Cardiac muscle cell (in vitro differentiated cells and primary cell): ENCODE measurements around the gene ADGB. TPM values are rescaled to one million over a fixed set of nuclear protein-coding genes. Genes with fewer than 3 reads are reported as not detected.
"Not testable (repeated sequence)": the region's sequence is repeated elsewhere in the genome, so short reads cannot be mapped to it uniquely, and the experiment has no call there.

Experiments used
- DNase-seq, 2 donors: peaks; one replicate each; pipeline versions ENCODE4 v3.0.0 to v3.0.0-alpha.2; 2010 to 2017; ENCODE audit warnings: low read depth in 1 of 2, low spot score in 1 of 2
- H3K27ac ChIP-seq: fragments of 200-600 bp; sonication (generic); 2 replicates; pipeline ENCODE4 v1.5.1; 2016
- H3K27me3 ChIP-seq: fragments of 200-600 bp; sonication (generic); 2 replicates; pipeline ENCODE4 v1.6.0; 2016; ENCODE audit warnings: control low read depth
- H3K36me3 ChIP-seq: fragments of 200-600 bp; sonication (generic); 2 replicates; pipeline ENCODE4 v1.5.1; 2016; ENCODE audit warnings: control low read depth
- H3K4me1 ChIP-seq: fragments of 200-600 bp; sonication (generic); 2 replicates; pipeline ENCODE4 v1.8.1; 2017; ENCODE audit warnings: low read depth, mild to moderate bottlenecking, mixed run types
- H3K4me3 ChIP-seq: fragments of 200-600 bp; sonication (generic); 2 replicates; pipeline ENCODE4 v1.5.1; 2016; ENCODE audit warnings: mild to moderate bottlenecking
- H3K9me3 ChIP-seq: fragments of 200-600 bp; sonication (generic); 2 replicates; pipeline ENCODE4 v1.5.1; 2017; ENCODE audit warnings: low read depth, mild to moderate bottlenecking, control low read depth
- polyA plus RNA-seq: library from polyadenylated mRNA; unstranded; fragments of >200 nt; fragmentation: Nextera tagmentation; extraction: Ambion mirVana; gene quantifications from 2 replicates; pipeline ENCODE4 v1.2.1, GENCODE V29; 2016
- total RNA-seq: library from RNA; depleted of rRNA; stranded (reverse); fragments of >200 nt; gene quantifications from 2 replicates; pipeline ENCODE4 v1.2.3, GENCODE V29; 2016
- TF ChIP-seq, protein P1 (sequence below): IDR thresholded peaks from 2 replicates; pipeline ENCODE4 v1.5.1; 2012; ENCODE audit warnings: low read depth, mild to moderate bottlenecking, low read length

The ADGB gene
- total and polyA plus RNA-seq, 2 experiments from 2014 or later = not detected

DNA sequence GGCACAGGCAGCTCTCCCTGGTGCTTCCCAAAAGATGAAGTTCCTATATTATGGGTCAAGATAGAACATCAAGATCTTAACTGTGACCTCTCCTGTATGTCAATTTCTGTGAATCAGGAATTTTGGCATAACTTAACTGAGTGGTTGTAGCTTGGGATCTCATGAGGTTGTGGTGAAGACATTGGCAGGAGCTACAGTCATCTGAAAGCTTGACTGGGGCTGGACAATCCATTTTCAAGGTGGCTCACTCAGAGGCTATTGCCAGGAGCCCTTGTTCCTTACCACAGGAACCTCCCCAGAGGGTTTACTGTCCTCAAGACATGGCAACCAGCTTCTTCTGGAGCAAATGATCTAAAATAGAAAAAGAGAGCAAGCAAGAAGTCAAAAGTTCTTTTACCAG, 252.2 kb downstream of the ADGB start:
- Histone ChIP-seq H3K36me3 (no peaks in the 10 kb centered on the region), H3K4me3 (no peak overlapping the region), H3K27me3 (no peaks in the 10 kb centered on the region), H3K27ac (no peak overlapping the region), H3K4me1 (peaks cover 9% of the 10 kb centered on the region), H3K9me3 (no peaks in the 10 kb centered on the region)
- TF ChIP-seq, protein P1, sequence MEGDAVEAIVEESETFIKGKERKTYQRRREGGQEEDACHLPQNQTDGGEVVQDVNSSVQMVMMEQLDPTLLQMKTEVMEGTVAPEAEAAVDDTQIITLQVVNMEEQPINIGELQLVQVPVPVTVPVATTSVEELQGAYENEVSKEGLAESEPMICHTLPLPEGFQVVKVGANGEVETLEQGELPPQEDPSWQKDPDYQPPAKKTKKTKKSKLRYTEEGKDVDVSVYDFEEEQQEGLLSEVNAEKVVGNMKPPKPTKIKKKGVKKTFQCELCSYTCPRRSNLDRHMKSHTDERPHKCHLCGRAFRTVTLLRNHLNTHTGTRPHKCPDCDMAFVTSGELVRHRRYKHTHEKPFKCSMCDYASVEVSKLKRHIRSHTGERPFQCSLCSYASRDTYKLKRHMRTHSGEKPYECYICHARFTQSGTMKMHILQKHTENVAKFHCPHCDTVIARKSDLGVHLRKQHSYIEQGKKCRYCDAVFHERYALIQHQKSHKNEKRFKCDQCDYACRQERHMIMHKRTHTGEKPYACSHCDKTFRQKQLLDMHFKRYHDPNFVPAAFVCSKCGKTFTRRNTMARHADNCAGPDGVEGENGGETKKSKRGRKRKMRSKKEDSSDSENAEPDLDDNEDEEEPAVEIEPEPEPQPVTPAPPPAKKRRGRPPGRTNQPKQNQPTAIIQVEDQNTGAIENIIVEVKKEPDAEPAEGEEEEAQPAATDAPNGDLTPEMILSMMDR = no peak
- DNase-seq = no peak

DNA sequence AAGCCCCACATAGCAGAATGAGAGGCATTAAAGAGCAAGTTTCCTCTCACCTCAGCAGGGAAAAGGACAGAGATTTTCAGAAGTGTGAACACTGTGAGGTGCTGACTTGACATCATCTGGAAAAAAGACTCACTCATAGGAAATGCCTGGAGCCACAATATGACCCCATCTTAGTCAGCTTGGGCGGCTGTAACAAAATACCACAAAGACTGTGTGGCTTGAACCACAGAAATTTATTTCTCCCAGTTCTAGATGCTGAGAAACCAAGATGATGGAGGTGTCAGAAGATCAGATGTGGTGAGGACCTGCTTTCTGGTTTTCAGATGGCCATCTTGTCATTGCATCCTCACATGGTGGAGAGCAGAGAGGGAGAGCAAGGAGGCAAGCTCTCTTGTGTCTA, 253.1 kb downstream of the ADGB start:
- TF ChIP-seq, protein P1 = no peak
- DNase-seq = peak in 1 of 2 donors; percentile 78

DNA sequence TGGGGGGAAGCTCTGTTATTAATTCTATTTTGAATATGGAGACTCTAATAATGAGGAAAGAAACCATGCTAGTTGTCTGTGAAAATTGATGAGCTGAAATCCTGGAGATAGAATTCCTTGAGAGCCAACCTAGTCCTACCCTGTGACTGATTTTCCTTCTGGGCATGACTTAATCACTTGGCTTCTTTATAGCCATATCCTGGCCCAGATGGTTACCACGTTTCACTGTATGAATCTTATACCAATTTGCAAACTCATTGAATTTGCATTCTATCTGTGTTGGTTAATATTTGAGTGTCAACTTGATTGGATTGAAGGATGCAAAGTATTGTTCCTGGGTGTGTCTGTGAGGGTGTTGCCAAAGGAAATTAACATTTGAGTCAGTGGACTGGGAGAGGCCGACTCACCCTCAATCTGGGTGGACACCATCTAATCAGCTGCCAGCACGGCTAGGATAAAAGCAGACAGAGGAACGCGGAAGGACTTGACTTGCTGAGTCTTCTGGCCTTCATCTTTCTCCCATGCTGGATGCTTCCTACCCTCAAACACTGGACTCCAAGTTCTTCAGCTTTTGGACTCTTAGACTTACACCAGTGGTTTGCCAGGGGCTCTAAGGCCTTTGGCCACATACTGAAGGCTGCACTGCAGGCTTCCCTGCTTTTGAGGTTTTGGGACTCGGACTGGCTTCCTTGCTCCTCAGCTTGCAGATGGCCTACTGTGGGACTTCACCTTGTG, 255.9 kb downstream of the ADGB start:
- H3K27me3 ChIP-seq, H3K36me3 ChIP-seq, H3K27ac ChIP-seq, H3K4me3 ChIP-seq, H3K9me3 ChIP-seq, H3K4me1 ChIP-seq, DNase-seq: not testable (repeated sequence)

More for the DNA sequence above, 253.1 kb downstream of the ADGB start:
- Histone ChIP-seq H3K27ac (no peak overlapping the region), H3K9me3 (no peaks in the 10 kb centered on the region), H3K4me3 (no peak overlapping the region), H3K36me3 (no peaks in the 10 kb centered on the region), H3K27me3 (no peaks in the 10 kb centered on the region), H3K4me1 (peaks cover 9% of the 10 kb centered on the region)

DNA sequence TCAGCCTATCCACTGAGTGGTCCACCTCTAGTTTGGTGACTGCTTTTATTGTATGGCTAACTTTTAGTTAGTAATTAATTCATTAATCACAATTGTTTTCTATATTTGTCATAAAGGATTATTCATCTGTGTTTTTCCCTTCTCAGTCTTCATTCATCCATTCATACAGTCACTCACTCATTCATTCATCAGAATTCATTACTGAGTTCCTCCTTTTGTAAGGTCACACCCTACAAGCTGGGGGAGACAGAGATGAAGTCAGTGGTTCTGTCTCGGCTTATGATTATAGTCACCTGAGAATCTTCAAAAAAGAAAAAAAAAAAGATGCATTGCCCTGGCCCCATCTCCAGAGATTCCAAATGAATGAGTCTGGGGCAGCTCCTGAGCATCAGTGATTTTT, 257.1 kb downstream of the ADGB start:
- Histone ChIP-seq H3K9me3 (no peaks in the 10 kb centered on the region), H3K4me3 (no peak overlapping the region), H3K4me1 (no peaks in the 10 kb centered on the region), H3K27ac (no peak overlapping the region), H3K36me3 (no peaks in the 10 kb centered on the region), H3K27me3 (no peaks in the 10 kb centered on the region)
- TF ChIP-seq, protein P1 = no peak
- no peak for DNase-seq

DNA sequence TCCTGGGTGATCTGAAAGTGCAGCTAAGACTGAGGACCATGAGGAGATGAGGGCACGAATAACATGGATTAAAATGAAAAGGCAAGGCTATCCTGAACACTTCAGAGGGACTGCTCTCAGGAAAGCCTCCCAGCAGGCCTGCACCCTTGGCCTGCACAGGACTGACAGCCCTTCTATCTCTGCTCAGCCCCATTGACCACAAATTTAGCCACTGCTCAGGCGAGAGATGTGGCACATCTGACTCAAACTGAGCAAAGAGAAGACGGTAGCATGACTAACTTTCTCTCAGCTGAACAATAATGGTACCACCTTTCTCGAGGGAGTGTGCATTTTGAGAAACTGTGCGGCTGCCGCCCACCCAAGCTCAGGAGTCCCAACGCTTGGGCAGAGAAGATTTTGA, 257.5 kb downstream of the ADGB start:
- no peak for DNase-seq
- Histone ChIP-seq H3K27ac (no peak overlapping the region), H3K27me3 (no peaks in the 10 kb centered on the region), H3K9me3 (no peaks in the 10 kb centered on the region), H3K4me3 (no peak overlapping the region), H3K36me3 (no peaks in the 10 kb centered on the region), H3K4me1 (no peaks in the 10 kb centered on the region)
- TF ChIP-seq, protein P1 = no peak

DNA sequence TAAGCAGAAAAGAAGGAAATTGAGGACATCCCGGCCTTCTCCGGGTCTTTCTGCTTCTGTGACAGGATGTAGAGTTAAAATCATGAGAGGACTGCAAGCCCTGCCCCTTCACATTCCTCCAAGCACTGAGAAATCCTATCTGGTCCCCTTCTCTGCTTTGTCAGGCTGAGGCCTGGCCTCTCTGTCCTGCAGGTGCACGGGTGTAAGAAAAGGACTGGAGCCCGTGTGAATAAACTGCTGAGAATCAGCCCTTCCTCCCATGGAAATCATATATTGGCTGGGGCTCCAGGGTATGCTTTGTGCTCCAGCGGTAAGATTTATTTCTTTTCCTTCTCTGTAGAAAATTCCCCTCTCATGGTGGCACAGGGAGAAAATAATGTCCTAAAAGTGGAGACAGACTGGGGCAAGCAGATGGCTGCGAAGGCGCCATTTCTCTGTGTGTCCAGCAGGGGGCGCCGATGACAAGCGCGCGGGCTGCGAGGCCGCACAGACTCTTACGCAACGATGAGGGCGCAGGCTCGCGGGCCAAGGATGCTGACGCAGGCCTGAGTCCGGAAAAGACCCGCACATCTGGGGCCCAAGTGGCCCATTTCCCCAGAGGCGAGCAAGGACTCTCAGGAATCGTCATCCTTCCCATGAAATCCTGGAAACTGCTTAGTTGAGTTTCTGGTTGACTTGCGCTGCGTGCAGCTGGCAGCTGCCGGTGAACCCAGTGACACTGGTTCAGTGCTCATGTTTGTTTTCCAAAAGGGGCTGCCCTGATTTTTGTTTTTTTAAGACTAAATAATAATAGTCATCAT, 258.6 kb downstream of the ADGB start:
- Histone ChIP-seq H3K36me3 (no peaks in the 10 kb centered on the region), H3K4me3 (peak overlapping the region; percentile 34), H3K27me3 (no peaks in the 10 kb centered on the region), H3K9me3 (no peaks in the 10 kb centered on the region), H3K4me1 (no peaks in the 10 kb centered on the region), H3K27ac (no peak overlapping the region)
- peak; percentile 83 to 95 for DNase-seq
- TF ChIP-seq, protein P1 = peak; percentile 92
